Body of pancreas (tissue), 4 donors: ENCODE data around the gene TRIM71. TPM values are rescaled to one million over a fixed set of nuclear protein-coding genes. Genes with fewer than 3 reads are reported as not detected.

Experiments
- ATAC-seq: fragments of 150-250 bp; one replicate; pipeline ENCODE4 v1.9.1; 2016
- DNase-seq, 4 donors: peaks; one replicate each; pipeline ENCODE4 v3.0.0-alpha.2; 2019
- H3K27ac ChIP-seq, 4 donors: fragments of 200-600 bp; sonication (generic); 1 replicate in 3 of 4; 2 replicates in 1 of 4; pipeline versions ENCODE4 v1.5.1 to v1.6.1; 2016 to 2019; ENCODE audit warnings: mild to moderate bottlenecking in 1 of 4, mixed read lengths in 1 of 4, moderate library complexity in 1 of 4
- H3K27me3 ChIP-seq, 2 donors: fragments of 200-600 bp; sonication (generic); one replicate each; pipeline ENCODE4 v1.6.0; 2016; ENCODE audit warnings: mild to moderate bottlenecking in 1 of 2
- H3K36me3 ChIP-seq, 2 donors: fragments of 200-600 bp; sonication (generic); replicated peaks in 1 of 2; 2 replicates each; pipeline ENCODE4 v1.5.1; 2016; ENCODE audit warnings: low read depth in 2 of 2; ENCODE audit not compliant: insufficient read depth in 1 of 2
- H3K4me1 ChIP-seq: fragments of 200-600 bp; sonication (generic); one replicate; pipeline ENCODE4 v1.6.0; 2016
- H3K4me3 ChIP-seq, 2 donors: fragments of 200-600 bp; sonication (generic); 1 replicate in 1 of 2; 2 replicates in 1 of 2; pipeline ENCODE4 v1.5.1; 2016 to 2019
- H3K9me3 ChIP-seq, 3 donors: fragments of 200-600 bp; sonication (generic); 1 replicate in 2 of 3; 2 replicates in 1 of 3; pipeline ENCODE4 v1.5.1; 2016
- POLR2A ChIP-seq, 3 donors: fragments of 450-650 bp; IDR thresholded peaks; one replicate each; pipeline ENCODE4 v1.6.1; 2016; ENCODE audit warnings: antibody characterized with exemption in 3 of 3, mild to moderate bottlenecking in 2 of 3
- WGBS, 2 donors: methylation state at CpG; one replicate each; pipeline ENCODE4 v1.1.5; 2017; 5-methylcytosine and 5-hydroxymethylcytosine counted together
- intact Hi-C: fragments of 100-400 bp; cut with DNase I; formaldehyde crosslinking; loops from one replicate; pipeline ENCODE4 v1.15.1; 2023
- total RNA-seq, 2 donors: library from RNA; depleted of rRNA; stranded (reverse); fragments of >200 nt; gene quantifications; one replicate each; pipeline ENCODE4 v1.1.0, GENCODE V29; 2016
- TF ChIP-seq, protein P1 (sequence below), 7 experiments: fragments of 450-650 bp in 4 of 7; fragments of 200-600 bp in 3 of 7; sonication (generic) in 3 of 7; IDR thresholded peaks; one replicate each; pipeline ENCODE4 v1.5.1; 2016 to 2019; ENCODE audit warnings: antibody characterized with exemption in 7 of 7

Gene TRIM71
- total RNA-seq, 2 donors from 2014 or later, result not detected

DNA sequence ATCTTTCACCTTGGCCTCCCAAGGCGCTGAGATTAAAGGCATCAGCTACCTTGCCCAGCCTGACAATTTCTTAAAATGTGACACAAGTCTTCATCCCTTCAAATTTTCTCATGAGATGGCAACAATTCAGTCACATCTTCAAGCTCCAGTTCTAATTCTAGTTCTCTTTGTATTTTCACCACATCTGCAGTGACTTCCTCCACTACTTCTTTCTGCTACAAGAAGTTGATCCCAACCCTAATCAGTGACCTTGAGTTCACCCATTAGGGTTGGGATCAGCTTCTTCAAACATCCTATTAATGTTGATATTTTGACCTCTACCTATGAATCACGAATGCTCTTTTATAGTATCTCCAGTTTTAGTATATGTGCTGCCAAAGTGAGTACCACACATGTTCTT lies 59.8 kb downstream of the TRIM71 start:
- Histone ChIP-seq H3K9me3 (no peaks in the 10 kb centered on the region), H3K4me3 (no peak overlapping the region), H3K4me1 (no peaks in the 10 kb centered on the region), H3K27me3 (no peaks in the 10 kb centered on the region), H3K36me3 (no peaks in the 10 kb centered on the region), H3K27ac (no peak overlapping the region)
- 61 to 63% methylated on average over 2 of the region's 2 CpGs for WGBS, 2 donors
- no peak for TF ChIP-seq POLR2A (IDR thresholded peaks at IDR 0.05)
- TF ChIP-seq, protein P1, sequence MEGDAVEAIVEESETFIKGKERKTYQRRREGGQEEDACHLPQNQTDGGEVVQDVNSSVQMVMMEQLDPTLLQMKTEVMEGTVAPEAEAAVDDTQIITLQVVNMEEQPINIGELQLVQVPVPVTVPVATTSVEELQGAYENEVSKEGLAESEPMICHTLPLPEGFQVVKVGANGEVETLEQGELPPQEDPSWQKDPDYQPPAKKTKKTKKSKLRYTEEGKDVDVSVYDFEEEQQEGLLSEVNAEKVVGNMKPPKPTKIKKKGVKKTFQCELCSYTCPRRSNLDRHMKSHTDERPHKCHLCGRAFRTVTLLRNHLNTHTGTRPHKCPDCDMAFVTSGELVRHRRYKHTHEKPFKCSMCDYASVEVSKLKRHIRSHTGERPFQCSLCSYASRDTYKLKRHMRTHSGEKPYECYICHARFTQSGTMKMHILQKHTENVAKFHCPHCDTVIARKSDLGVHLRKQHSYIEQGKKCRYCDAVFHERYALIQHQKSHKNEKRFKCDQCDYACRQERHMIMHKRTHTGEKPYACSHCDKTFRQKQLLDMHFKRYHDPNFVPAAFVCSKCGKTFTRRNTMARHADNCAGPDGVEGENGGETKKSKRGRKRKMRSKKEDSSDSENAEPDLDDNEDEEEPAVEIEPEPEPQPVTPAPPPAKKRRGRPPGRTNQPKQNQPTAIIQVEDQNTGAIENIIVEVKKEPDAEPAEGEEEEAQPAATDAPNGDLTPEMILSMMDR (IDR thresholded peaks at IDR 0.05), result no peak
- intact Hi-C loops, result no loop called here
- DNase-seq (no peak), ATAC-seq (no peak)

DNA sequence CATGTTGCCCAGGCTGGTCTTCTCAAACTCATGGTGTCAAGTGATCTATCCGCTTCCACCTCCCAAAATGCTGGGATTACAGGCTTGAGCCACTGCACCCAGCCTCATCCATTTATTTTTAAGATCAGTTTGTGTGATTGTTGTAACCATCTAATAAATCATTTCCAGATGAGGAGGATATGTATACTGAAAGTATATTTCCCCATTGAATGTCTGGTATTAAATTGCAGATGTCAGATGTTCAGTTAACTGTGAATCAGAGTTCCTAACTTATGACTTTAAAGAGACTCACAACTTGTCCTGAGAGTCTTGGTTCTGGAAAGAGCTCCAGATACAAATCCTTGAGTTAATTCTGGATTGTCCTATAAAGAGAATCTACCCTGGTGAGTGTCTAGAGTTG lies 62.4 kb downstream of the TRIM71 start:
- Histone ChIP-seq H3K4me1 (no peaks in the 10 kb centered on the region), H3K27ac (no peak overlapping the region), H3K36me3 (no peaks in the 10 kb centered on the region), H3K27me3 (no peaks in the 10 kb centered on the region), H3K9me3 (no peaks in the 10 kb centered on the region), H3K4me3 (no peak overlapping the region)
- ATAC-seq (no peak), DNase-seq (no peak)
- intact Hi-C loops, result no loop called here
- no peak for TF ChIP-seq POLR2A (IDR thresholded peaks at IDR 0.05)
- TF ChIP-seq, protein P1 (IDR thresholded peaks at IDR 0.05), result no peak
- WGBS, 2 donors, result 100% methylated on average over 1 of the region's 1 CpG

DNA sequence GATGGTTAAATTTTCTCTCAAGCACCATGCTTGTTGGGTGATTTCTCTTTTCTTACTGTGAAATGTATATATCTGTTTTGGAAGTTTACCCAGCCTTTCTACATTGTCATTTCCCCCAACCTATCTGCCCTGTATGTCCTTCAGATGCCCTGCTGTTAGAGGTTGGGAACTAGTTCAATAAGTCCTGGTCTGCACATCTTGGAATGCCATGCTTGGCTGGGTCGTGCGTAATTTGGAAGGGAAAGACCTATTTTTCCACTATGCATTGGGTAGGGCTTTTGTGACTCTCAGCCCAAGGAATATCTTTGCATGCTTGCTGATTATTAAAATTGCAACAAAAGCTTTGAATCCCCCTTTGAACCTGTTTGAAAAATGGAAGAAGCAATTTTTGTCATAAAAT lies 63.8 kb downstream of the TRIM71 start:
- H3K27ac ChIP-seq, result no peak overlapping the region
- ATAC-seq (no peak), DNase-seq (no peak)
- H3K4me1 ChIP-seq, result no peaks in the 10 kb centered on the region
- TF ChIP-seq, protein P1 (IDR thresholded peaks at IDR 0.05), result no peak
- no peak for TF ChIP-seq POLR2A (IDR thresholded peaks at IDR 0.05)
- H3K36me3 ChIP-seq, result no peaks in the 10 kb centered on the region
- H3K4me3 ChIP-seq, result no peak overlapping the region
- H3K9me3 ChIP-seq, result no peaks in the 10 kb centered on the region
- WGBS, 2 donors, result 80 to 81% methylated on average over 2 of the region's 2 CpGs
- intact Hi-C loops, result no loop called here
- no peaks in the 10 kb centered on the region for H3K27me3 ChIP-seq

DNA sequence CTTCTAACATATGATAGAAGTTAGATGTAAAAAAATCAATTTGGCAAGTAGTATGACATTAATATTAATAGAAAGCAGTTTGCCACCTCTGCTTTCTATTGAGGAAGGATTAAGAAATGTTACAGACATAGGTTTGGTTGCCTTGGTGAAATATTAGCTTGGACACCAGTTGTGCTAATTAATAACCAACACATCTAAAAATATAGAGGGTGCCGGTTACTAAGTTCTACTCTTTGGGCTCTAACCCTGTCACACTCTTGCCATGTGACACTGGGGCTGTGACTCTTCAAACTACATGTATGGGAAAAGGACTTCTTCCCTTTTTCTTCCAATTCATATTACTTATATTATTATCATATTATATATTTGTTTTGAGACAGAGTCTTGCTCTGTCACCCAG lies 64.4 kb downstream of the TRIM71 start:
- no peak for ATAC-seq
- no peak for TF ChIP-seq POLR2A (IDR thresholded peaks at IDR 0.05)
- TF ChIP-seq, protein P1 (IDR thresholded peaks at IDR 0.05), result no peak

DNA sequence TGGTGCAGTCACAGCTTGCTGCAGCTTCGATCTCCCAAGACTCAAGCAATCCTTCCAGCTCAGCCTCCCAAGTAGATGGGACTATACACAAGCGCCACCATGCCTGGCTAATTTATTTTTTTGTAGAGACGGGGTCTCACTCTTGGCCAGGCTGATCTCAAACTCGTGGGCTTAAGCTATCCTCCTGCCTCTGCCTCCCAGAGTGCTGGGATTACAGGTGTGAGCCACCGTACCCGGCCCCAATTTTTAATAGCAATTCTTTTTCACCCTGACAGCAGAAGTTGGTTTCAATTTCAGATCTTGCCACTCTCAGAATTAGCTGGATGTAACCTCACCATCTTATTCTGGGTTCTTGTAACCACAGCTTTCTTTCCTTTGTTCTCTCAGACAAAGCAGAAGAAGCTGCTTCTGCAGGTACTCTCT lies 64.8 kb downstream of the TRIM71 start:
- Histone ChIP-seq H3K9me3 (no peaks in the 10 kb centered on the region), H3K27ac (no peak overlapping the region), H3K4me3 (no peak overlapping the region), H3K27me3 (no peaks in the 10 kb centered on the region), H3K4me1 (no peaks in the 10 kb centered on the region), H3K36me3 (no peaks in the 10 kb centered on the region)
- no peak for TF ChIP-seq POLR2A (IDR thresholded peaks at IDR 0.05)
- TF ChIP-seq, protein P1 (IDR thresholded peaks at IDR 0.05), result no peak
- ATAC-seq (no peak), DNase-seq (no peak)
- intact Hi-C loops, result no loop called here
- WGBS, 2 donors, result 69 to 80% methylated on average over 6 of the region's 6 CpGs

More for the DNA sequence above, 64.4 kb downstream of the TRIM71 start:
- WGBS, 2 donors, result 53 to 75% methylated on average over 1 of the region's 1 CpG
- Histone ChIP-seq H3K27ac (no peak overlapping the region), H3K36me3 (no peaks in the 10 kb centered on the region), H3K9me3 (no peaks in the 10 kb centered on the region), H3K4me1 (no peaks in the 10 kb centered on the region), H3K27me3 (no peaks in the 10 kb centered on the region), H3K4me3 (no peak overlapping the region)
- intact Hi-C loops, result no loop called here
- no peak for DNase-seq
